HUES64 (cell line): ENCODE results near the gene DDX21. TPM values are rescaled to one million over a fixed set of nuclear protein-coding genes. Genes with fewer than 3 reads are reported as not detected.
"Not testable (repeated sequence)": the region's sequence is repeated elsewhere in the genome, so short reads cannot be mapped to it uniquely, and the experiment has no call there.

Experiments
- H3K27ac ChIP-seq: 2 replicates; pipeline ENCODE4 v1.7.0; 2013; ENCODE audit warnings: low read depth, low read length, inconsistent platforms
- H3K27me3 ChIP-seq: 2 replicates; pipeline ENCODE4 v1.6.1; 2013; ENCODE audit warnings: mild to moderate bottlenecking, low read length; ENCODE audit not compliant: insufficient read depth
- H3K36me3 ChIP-seq: 2 replicates; pipeline ENCODE4 v1.6.1; 2013; ENCODE audit warnings: mild to moderate bottlenecking, low read length; ENCODE audit not compliant: insufficient read depth
- H3K4me1 ChIP-seq: 2 replicates; pipeline ENCODE4 v1.6.1; 2013; ENCODE audit warnings: mild to moderate bottlenecking, low read length, moderate library complexity; ENCODE audit not compliant: insufficient read depth
- H3K4me3 ChIP-seq: 2 replicates; pipeline ENCODE4 v1.5.1; 2013; ENCODE audit warnings: mild to moderate bottlenecking, low read length, moderate library complexity
- H3K9ac ChIP-seq: 2 replicates; pipeline ENCODE4 v1.6.1; 2013; ENCODE audit warnings: mild to moderate bottlenecking, low read depth, low read length
- H3K9me3 ChIP-seq: 2 replicates; pipeline ENCODE4 v1.6.1; 2013; ENCODE audit warnings: low read depth, low read length; ENCODE audit not compliant: insufficient read depth
- WGBS: fragments of 150-250, 120-280 bp; methylation state at CpG from one replicate; pipeline ENCODE4 v1.1.7; 2013; ENCODE audit warnings: missing lambda C conversion rate; 5-methylcytosine and 5-hydroxymethylcytosine counted together
- polyA plus RNA-seq, 2 experiments: library from polyadenylated mRNA; stranded (reverse); fragments of 50-300 nt; gene quantifications; one replicate each; pipeline ENCODE4 v1.2.3, GENCODE V29; 2013

The DDX21 gene
- 130 TPM for polyA plus RNA-seq (2013, experiment 1 of 2)
- polyA plus RNA-seq (2013, experiment 2 of 2): 108 TPM

DNA sequence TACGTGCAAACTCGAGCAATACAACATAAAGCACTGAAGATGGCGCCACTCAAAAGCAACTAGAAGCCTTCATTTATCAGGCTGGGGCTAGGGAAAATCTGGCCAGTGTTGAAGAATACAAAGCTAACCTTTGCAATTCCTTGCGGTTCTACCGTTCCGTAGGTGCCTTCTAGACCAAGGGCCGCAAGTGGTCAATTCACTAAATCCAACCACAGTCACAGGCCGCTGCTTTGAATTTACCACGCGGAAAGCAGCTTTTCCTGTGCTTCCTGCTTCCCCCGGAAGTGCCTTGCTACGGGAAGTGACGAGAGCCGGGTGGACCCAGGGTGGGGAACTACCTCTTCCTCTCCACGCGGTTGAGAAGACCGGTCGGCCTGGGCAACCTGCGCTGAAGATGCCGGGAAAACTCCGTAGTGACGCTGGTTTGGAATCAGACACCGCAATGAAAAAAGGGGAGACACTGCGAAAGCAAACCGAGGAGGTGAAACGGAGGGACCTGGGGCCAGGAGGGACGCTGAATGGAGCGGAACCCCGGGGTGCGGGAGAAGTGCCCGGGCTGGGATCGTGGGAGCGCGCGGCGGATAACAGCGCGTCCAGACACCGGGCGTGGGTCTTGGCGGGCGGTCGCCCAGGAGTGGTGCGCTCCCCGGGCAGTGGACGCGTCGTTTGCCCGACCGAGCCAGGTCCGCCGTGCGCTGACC is at the start of gene DDX21:
Gene DDX21 (plus strand): TSS at position 339 of the 701 bp plus-strand sequence. CDS start 56 bp downstream, at position 395.
- Histone ChIP-seq H3K27me3 (no peaks in the 10 kb centered on the region), H3K9me3 (no peaks in the 10 kb centered on the region), H3K4me3 (peak within 1 kb of the TSS; percentile 69), H3K4me1 (peaks cover 6% of the 10 kb centered on the region; the same call in 1 of the 2 replicates), H3K36me3 (peaks cover 24% of the 10 kb centered on the region), H3K9ac (peak within 1 kb of the TSS; percentile 83), H3K27ac (peak within 1 kb of the TSS; percentile 88)
- under 1% methylated on average over 53 of the region's 53 CpGs for WGBS

GRCh38 chr10:68924593-68924992 is 31.4 kb upstream of the DDX21 start:
- Histone ChIP-seq H3K4me3 (no peak overlapping the region), H3K27ac (no peak overlapping the region), H3K9me3 (no peaks in the 10 kb centered on the region), H3K4me1 (no peaks in the 10 kb centered on the region), H3K27me3 (no peaks in the 10 kb centered on the region), H3K36me3 (peaks cover 52% of the 10 kb centered on the region), H3K9ac (no peak overlapping the region)

- Histone ChIP-seq H3K9me3 (no peaks in the 10 kb centered on the region), H3K36me3 (peaks cover 49% of the 10 kb centered on the region), H3K4me3 (no peak overlapping the region), H3K9ac (no peak overlapping the region), H3K4me1 (no peaks in the 10 kb centered on the region), H3K27me3 (no peaks in the 10 kb centered on the region), H3K27ac (no peak overlapping the region)
- WGBS: 97% methylated on average over 4 of the region's 4 CpGs
Observed at GRCh38 chr10:68925489-68925888, 30.5 kb upstream of the DDX21 start.

DNA sequence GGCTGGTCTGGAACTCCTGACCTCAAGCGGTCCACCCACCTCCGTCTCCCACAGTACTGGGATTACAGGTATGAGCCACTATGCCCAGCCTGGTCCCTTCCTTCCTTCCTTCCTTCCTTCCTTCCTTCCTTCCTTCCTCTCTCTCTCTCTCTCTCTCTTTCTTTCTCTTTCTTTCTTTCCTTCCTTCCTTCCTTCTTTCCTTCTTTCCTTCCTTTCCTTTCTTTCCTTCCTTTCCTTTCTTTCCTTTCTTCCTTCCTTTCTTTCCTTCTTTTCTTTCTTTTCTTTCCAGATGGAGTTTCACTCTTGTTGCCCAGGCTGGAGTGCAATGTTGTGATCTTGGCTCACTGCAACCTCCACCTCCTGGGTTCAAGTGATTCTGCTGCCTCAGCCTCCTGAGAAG is 26.8 kb upstream of the DDX21 start:
- not testable (repeated sequence) for H3K27me3 ChIP-seq, H3K27ac ChIP-seq, H3K4me3 ChIP-seq, H3K9me3 ChIP-seq, H3K9ac ChIP-seq, H3K4me1 ChIP-seq
- peaks cover 53% of the 10 kb centered on the region for H3K36me3 ChIP-seq
- 98% methylated on average over 2 of the region's 2 CpGs for WGBS

DNA sequence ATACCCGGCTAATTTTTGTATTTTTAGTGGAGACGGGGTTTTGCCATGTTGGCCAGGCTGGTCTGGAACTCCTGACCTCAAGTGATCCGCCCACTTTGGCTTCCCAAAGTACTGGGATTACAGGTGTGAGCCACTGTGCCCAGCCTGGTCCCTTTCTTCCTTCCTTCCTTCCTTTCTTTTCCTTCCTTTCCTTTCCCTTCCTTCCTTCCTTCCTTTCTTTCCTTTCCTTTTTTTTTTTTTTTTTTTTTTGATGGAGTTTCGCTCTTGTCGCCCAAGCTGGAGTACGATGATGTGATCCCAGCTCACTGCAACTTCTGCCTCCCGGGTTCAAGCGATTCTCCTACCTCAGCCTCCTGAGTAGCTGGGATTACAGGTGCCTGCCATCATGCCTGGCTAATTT is 26.1 kb upstream of the DDX21 start:
- not testable (repeated sequence) for H3K27ac ChIP-seq, H3K9me3 ChIP-seq, H3K9ac ChIP-seq, H3K27me3 ChIP-seq, H3K4me1 ChIP-seq, H3K4me3 ChIP-seq
- WGBS: 95% methylated on average over 8 of the region's 8 CpGs
- peaks cover 57% of the 10 kb centered on the region for H3K36me3 ChIP-seq

- H3K4me3 ChIP-seq, H3K9ac ChIP-seq, H3K4me1 ChIP-seq, H3K27ac ChIP-seq, H3K9me3 ChIP-seq, H3K27me3 ChIP-seq: not testable (repeated sequence)
- 97% methylated on average over 3 of the region's 3 CpGs for WGBS
- H3K36me3 ChIP-seq: peaks cover 70% of the 10 kb centered on the region
Observed at GRCh38 chr10:68932860-68933259, 23.1 kb upstream of the DDX21 start.

DNA sequence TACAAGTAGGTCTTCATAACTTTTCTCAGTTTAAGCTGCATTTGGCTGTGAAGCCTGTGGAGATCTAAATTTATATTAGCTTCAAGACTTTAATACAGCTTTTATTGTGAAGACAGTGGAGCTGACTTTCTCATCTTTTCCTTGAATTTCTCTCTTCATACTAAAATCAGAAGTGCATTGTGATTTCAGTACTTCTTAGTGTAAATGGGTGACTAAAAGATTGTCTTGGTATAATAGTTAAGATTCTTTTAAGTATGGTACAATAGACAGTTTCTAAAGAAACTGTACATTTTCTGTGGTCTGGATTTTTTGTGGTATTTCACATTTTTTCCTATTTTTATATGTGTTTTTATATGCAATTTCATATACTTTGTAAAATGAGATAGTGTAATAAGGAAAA is 21.0 kb upstream of the DDX21 start:
- Histone ChIP-seq H3K36me3 (peaks cover 85% of the 10 kb centered on the region), H3K9ac (no peak overlapping the region), H3K4me1 (no peaks in the 10 kb centered on the region), H3K4me3 (no peak overlapping the region), H3K9me3 (no peaks in the 10 kb centered on the region), H3K27me3 (no peaks in the 10 kb centered on the region), H3K27ac (no peak overlapping the region)

GRCh38 chr10:68938117-68938516 is 17.9 kb upstream of the DDX21 start:
- Histone ChIP-seq H3K4me3 (no peak overlapping the region), H3K9ac (no peak overlapping the region), H3K36me3 (peaks cover 83% of the 10 kb centered on the region), H3K9me3 (no peaks in the 10 kb centered on the region), H3K27me3 (no peaks in the 10 kb centered on the region), H3K27ac (no peak overlapping the region), H3K4me1 (no peaks in the 10 kb centered on the region)
- 100% methylated on average over 1 of the region's 2 CpGs for WGBS

DNA sequence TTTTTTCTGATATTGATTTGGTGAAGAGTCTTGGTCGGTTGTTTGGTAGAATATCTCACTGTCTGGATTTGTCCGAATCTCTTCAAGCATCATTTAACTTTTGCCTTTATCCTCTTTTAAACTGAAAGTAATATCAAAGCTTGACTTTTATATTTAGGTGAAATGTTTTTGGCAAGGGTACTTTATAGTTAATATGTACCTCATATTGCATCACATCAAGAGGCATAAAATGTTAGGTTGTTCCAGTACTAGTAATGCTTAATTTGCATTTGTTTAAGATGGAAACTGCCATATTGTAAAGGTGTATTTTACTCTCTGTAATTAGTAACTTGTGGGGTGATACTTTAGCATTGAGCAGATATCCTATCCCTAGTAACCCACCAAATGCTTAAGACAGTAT is 17.1 kb upstream of the DDX21 start:
- H3K27ac ChIP-seq: no peak overlapping the region
- whole genome bisulfite sequencing: no CpG with 5 or more reads among the region's 2 CpGs
- no peak overlapping the region for H3K9ac ChIP-seq
- no peaks in the 10 kb centered on the region for H3K4me1 ChIP-seq
- H3K27me3 ChIP-seq: no peaks in the 10 kb centered on the region
- H3K9me3 ChIP-seq: no peaks in the 10 kb centered on the region
- peaks cover 84% of the 10 kb centered on the region for H3K36me3 ChIP-seq
- H3K4me3 ChIP-seq: no peak overlapping the region

GRCh38 chr10:68940917-68941316 is 15.1 kb upstream of the DDX21 start:
- H3K4me1 ChIP-seq, H3K4me3 ChIP-seq, H3K9ac ChIP-seq, H3K9me3 ChIP-seq, H3K27me3 ChIP-seq, H3K27ac ChIP-seq: not testable (repeated sequence)
- peaks cover 83% of the 10 kb centered on the region for H3K36me3 ChIP-seq

DNA sequence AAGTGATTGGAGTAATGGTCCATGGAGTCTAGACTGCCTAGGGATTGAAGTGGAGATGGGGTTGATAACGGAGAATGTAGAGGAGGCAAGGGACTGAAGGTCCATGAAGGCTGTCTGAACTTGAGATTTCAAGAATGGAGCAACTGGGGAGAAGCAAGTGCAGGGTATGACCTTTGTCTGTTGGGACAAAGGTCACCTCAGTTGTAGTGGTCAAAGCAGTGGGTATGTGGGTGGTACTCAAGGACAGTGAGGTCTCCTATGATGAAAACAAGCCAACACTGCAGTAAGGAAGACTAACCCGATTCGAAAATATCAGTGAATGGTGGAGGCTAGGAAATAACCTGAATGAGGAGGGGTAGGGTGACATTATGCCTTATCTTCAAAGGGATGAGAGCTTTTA is 5.4 kb upstream of the DDX21 start:
- Histone ChIP-seq H3K4me1 (no peaks in the 10 kb centered on the region), H3K27me3 (no peaks in the 10 kb centered on the region), H3K27ac (no peak overlapping the region), H3K9ac (no peak overlapping the region), H3K36me3 (peaks cover 34% of the 10 kb centered on the region), H3K4me3 (no peak overlapping the region), H3K9me3 (no peaks in the 10 kb centered on the region)
- 95% methylated on average over 3 of the region's 3 CpGs for WGBS

DNA sequence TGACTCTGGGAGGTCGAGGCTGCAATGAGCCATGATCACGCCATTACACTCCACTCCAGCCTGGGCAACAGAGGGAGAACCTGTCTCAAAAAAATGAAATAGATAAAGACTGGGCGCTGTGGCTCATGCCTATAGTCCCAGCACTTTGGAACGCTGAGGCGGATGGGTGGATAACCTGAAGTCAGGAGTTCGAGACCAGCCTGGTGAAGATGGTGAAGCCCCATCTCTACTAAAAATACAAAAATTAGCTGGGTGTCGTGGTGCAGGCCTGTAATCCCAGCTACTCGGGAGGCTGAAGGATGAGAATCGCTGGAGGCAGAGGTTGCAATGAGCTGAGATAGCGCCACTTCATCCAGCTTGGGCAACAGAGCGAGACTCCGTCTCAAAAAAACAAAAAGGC is 1.1 kb upstream of the DDX21 start:
- Histone ChIP-seq H3K36me3 (peaks cover 13% of the 10 kb centered on the region), H3K9me3 (no peaks in the 10 kb centered on the region), H3K27me3 (no peaks in the 10 kb centered on the region), H3K27ac (no peak overlapping the region), H3K4me3 (peak overlapping the region; percentile 69; the same call in 1 of the 2 replicates), H3K9ac (no peak overlapping the region), H3K4me1 (peaks cover 6% of the 10 kb centered on the region; the same call in 1 of the 2 replicates)
- WGBS: 90% methylated on average over 11 of the region's 12 CpGs
